PC-9 (cell line): Measurements from ENCODE around the gene SUPT3H. TPM values are rescaled to one million over a fixed set of nuclear protein-coding genes. Genes with fewer than 3 reads are reported as not detected.

ENCODE experiments used
- BruUV-seq: library from RNA; stranded (reverse); fragments of 400-500 nt; replicated peaks from 2 replicates; lab custom pipeline; 2021; lab: Mats Ljungman, UMichigan
- CTCF ChIA-PET: fragments of 300-600 bp; sonication (Branson Sonifier 250); formaldehyde crosslinking; loops from one replicate; lab custom pipeline; 2022; ENCODE audit warnings: antibody characterized with exemption; lab: Charles Lee
- POLR2A ChIA-PET: fragments of 300-600 bp; sonication (Branson Sonifier 250); formaldehyde crosslinking; loops from one replicate; lab custom pipeline; 2022; ENCODE audit warnings: antibody characterized with exemption; ENCODE audit not compliant: unreplicated experiment; lab: Charles Lee
- DNase-seq, 2 experiments: peaks; one replicate each; pipeline versions ENCODE4 v3.0.0 to v3.0.0-alpha.2; 2015 to 2022; ENCODE audit warnings: mixed read lengths in 1 of 2
- H2AFZ ChIP-seq: fragments of 200-600 bp; sonication (generic); 2 replicates; pipeline ENCODE4 v1.8.1; 2017; ENCODE audit warnings: antibody characterized with exemption
- H3F3A ChIP-seq: fragments of 200-600 bp; sonication (generic); 2 replicates; pipeline ENCODE4 v1.8.1; 2017; ENCODE audit warnings: antibody characterized with exemption, mild to moderate bottlenecking, low read depth; ENCODE audit not compliant: insufficient read depth
- H3K27ac ChIP-seq: fragments of 200-600 bp; sonication (generic); 2 replicates; pipeline ENCODE4 v1.6.1; 2016; ENCODE audit warnings: mixed run types
- H3K27me3 ChIP-seq: fragments of 200-600 bp; sonication (generic); 2 replicates; pipeline ENCODE4 v1.6.1; 2016; ENCODE audit warnings: low read depth, mixed run types; ENCODE audit not compliant: insufficient read depth
- H3K36me3 ChIP-seq: fragments of 200-600 bp; sonication (generic); 2 replicates; pipeline ENCODE4 v1.6.1; 2016; ENCODE audit warnings: low read depth, mixed run types
- H3K4me1 ChIP-seq: fragments of 200-600 bp; sonication (generic); replicated peaks from 2 replicates; pipeline ENCODE4 v1.6.1; 2016; ENCODE audit warnings: mixed run types; ENCODE audit not compliant: insufficient read depth
- H3K4me2 ChIP-seq: fragments of 200-600 bp; sonication (generic); 2 replicates; pipeline ENCODE4 v1.6.1; 2017; ENCODE audit warnings: mixed run types
- H3K4me3 ChIP-seq: fragments of 200-600 bp; sonication (generic); 2 replicates; pipeline ENCODE4 v1.6.1; 2016; ENCODE audit warnings: mixed run types
- H3K79me2 ChIP-seq: fragments of 200-600 bp; sonication (generic); 2 replicates; pipeline ENCODE4 v1.6.1; 2017; ENCODE audit warnings: low read depth, mixed run types
- H3K9me2 ChIP-seq: fragments of 200-600 bp; sonication (generic); 2 replicates; pipeline ENCODE4 v1.8.1; 2017; ENCODE audit warnings: mild to moderate bottlenecking; ENCODE audit not compliant: insufficient read depth
- H3K9me3 ChIP-seq: fragments of 200-600 bp; sonication (generic); 2 replicates; pipeline ENCODE4 v1.8.1; 2016; ENCODE audit warnings: low read depth; ENCODE audit not compliant: insufficient read depth
- H4K20me1 ChIP-seq: fragments of 200-600 bp; sonication (generic); 2 replicates; pipeline ENCODE4 v1.8.1; 2017; ENCODE audit not compliant: insufficient read depth
- CTCF ChIP-seq: fragments of 200-600 bp; sonication (generic); conservative IDR thresholded peaks from 2 replicates; pipeline ENCODE4 v1.6.1; 2017; ENCODE audit warnings: mixed run types, antibody characterized with exemption, mild to moderate bottlenecking, moderate library complexity
- EZH2 ChIP-seq: fragments of 200-600 bp; sonication (generic); IDR thresholded peaks from 2 replicates; pipeline ENCODE4 v1.8.0; 2017; ENCODE audit warnings: antibody characterized with exemption, low read depth
- intact Hi-C: fragments of 100-400 bp; cut with micrococcal nuclease; formaldehyde crosslinking; loops from one replicate; pipeline ENCODE4 v1.10.0; 2022; ENCODE audit not compliant: unreplicated experiment
- total RNA-seq: library from RNA; stranded (reverse); gene quantifications from 2 replicates; pipeline ENCODE4 v1.2.3, GENCODE V29; 2021

The SUPT3H gene
- total RNA-seq, 1 experiment from 2014 or later = 9.2 TPM

- H3K79me2 ChIP-seq = no peaks in the 10 kb centered on the region
- TF ChIP-seq EZH2 (no peak), CTCF (no peak)
- no peak overlapping the region for H3K4me3 ChIP-seq
- no peaks in the 10 kb centered on the region for H3K27me3 ChIP-seq
- H3K9me3 ChIP-seq = peaks cover 8% of the 10 kb centered on the region; the same call in 1 of the 2 replicates
- no peak overlapping the region for H2AFZ ChIP-seq
- no peaks in the 10 kb centered on the region for H3K4me1 ChIP-seq
- ChIA-PET POLR2A (interaction anchor here (0.7 kb wide), 1 partner anchor 326 kb away, joined by 8 read pairs; no protein-coding TSS in a partner anchor), CTCF (no interaction called here)
- no peaks in the 10 kb centered on the region for H4K20me1 ChIP-seq
- intact Hi-C loops = no loop called here
- H3F3A ChIP-seq = no peaks in the 10 kb centered on the region
- no peak for DNase-seq
- no TSS peak for BruUV-seq
- H3K27ac ChIP-seq = no peak overlapping the region
- no peaks in the 10 kb centered on the region for H3K36me3 ChIP-seq
- no peaks in the 10 kb centered on the region for H3K9me2 ChIP-seq
- H3K4me2 ChIP-seq = no peak overlapping the region
Measured at GRCh38 chr6:45024610-45025009, 353.1 kb downstream of the SUPT3H start.

DNA sequence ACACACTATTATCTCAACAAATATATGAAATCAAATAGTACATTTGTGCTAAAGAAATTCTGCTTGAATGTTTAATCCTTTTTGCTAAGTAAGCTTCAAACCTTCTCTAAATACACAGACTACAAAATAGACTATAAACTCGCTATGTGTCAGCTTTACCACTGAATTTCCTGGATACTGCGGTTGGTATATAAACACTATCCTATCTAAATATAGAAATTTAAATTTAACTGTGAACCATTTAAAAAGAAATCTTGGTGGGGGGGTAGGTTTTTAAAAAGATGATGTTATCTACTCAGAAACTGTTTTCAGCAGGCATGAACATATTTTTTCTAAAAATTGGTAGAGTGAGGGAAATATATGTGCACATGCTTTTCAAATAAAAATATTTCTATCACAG is 356.1 kb downstream of the SUPT3H start:
- no peaks in the 10 kb centered on the region for H3K9me2 ChIP-seq
- intact Hi-C loops = no loop called here
- no peak overlapping the region for H3K4me2 ChIP-seq
- no peaks in the 10 kb centered on the region for H3K27me3 ChIP-seq
- ChIA-PET POLR2A (no interaction called here), CTCF (no interaction called here)
- H3K4me3 ChIP-seq = no peak overlapping the region
- no peaks in the 10 kb centered on the region for H3K4me1 ChIP-seq
- no peak for DNase-seq
- no peak overlapping the region for H2AFZ ChIP-seq
- TF ChIP-seq EZH2 (no peak), CTCF (no peak)
- H3K27ac ChIP-seq = no peak overlapping the region
- no peaks in the 10 kb centered on the region for H4K20me1 ChIP-seq
- H3F3A ChIP-seq = no peaks in the 10 kb centered on the region
- H3K9me3 ChIP-seq = peaks cover 8% of the 10 kb centered on the region; the same call in 1 of the 2 replicates
- no TSS peak for BruUV-seq
- no peaks in the 10 kb centered on the region for H3K36me3 ChIP-seq
- H3K79me2 ChIP-seq = no peaks in the 10 kb centered on the region

DNA sequence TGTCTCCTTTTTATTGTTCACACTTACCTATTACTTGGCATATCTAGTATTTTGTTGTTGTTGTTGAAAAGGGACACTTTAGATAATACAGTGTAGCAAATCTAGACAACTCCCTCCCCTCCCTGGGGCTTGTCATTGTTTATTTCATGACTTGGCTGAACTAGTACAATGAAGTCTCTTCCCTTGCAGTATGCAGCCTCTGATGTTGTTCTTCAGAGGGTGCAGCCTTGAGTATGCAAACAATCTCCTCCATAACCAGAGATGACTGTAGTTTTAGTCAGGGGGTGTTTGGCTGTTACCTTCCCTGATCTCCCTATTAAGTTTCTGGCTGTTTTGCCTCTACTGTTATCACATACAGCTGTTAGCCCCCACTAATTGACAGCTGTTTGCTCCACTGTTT is 365.0 kb downstream of the SUPT3H start:
- H3K4me3 ChIP-seq = no peak overlapping the region
- no peaks in the 10 kb centered on the region for H3K9me2 ChIP-seq
- no peak for DNase-seq
- intact Hi-C loops = no loop called here
- no peak overlapping the region for H3K4me2 ChIP-seq
- H3K27me3 ChIP-seq = no peaks in the 10 kb centered on the region
- TF ChIP-seq CTCF (no peak), EZH2 (no peak)
- H3K9me3 ChIP-seq = no peaks in the 10 kb centered on the region
- no peaks in the 10 kb centered on the region for H3K4me1 ChIP-seq
- no peaks in the 10 kb centered on the region for H3K36me3 ChIP-seq
- H3K79me2 ChIP-seq = no peaks in the 10 kb centered on the region
- H3F3A ChIP-seq = no peaks in the 10 kb centered on the region
- H3K27ac ChIP-seq = no peak overlapping the region
- CTCF ChIA-PET = no interaction called here
- no TSS peak for BruUV-seq
- no peak overlapping the region for H2AFZ ChIP-seq
- POLR2A ChIA-PET = no interaction called here
- H4K20me1 ChIP-seq = no peaks in the 10 kb centered on the region
